NCI-H345 (cell line): ENCODE data around the gene GATAD1.
"Not testable (repeated sequence)": the region's sequence is repeated elsewhere in the genome, so short reads cannot be mapped to it uniquely, and the experiment has no call there.

Experiments
- DNase-seq: peaks from one replicate; lab custom pipeline; 2025; lab: John Stamatoyannopoulos, UW

The GATAD1 gene

DNA sequence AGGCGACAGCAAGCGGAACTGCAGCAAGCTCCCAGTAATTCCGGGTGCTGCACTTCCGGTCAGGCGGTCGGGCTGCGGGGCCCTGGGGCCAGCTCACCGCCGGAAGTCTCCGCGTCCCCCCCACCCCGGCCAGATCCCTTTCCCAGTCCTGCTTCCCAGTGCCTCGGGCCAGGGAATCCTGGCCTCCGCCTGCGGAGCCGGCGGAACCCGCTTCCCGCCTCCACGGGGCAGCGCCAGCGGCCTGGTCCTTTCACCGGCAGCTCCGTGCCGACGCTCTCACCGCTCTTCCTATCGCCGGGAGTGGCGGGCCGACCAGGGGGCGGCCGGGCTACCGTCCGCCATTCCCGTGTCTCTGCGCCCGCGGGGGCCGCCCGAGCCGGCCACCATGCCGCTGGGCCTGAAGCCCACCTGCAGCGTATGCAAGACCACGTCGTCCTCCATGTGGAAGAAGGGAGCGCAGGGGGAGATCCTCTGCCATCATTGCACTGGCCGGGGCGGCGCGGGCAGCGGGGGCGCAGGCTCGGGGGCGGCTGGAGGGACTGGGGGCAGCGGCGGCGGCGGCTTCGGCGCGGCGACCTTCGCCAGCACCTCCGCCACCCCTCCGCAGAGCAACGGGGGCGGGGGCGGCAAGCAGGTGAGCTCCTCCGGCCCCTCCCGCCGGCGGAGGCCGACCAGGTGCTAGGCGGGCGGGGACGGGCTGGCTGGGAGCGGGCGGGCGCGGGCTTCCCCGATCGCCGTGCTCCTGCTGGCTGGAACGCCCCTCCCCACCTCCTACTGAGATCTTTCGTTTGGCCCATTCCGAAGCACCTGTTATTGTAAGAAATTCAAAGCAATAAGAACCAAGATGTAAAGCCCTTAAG is at the start of gene GATAD1:
Gene GATAD1, plus strand, starts transcription at position 138 of the 860 bp plus-strand sequence. Its CDS starts 248 bp downstream, at position 386.
- peak; percentile 92 for DNase-seq

- DNase-seq = no peak
Measured at GRCh38 chr7:92397542-92397941, 49.7 kb upstream of the GATAD1 start.

DNA sequence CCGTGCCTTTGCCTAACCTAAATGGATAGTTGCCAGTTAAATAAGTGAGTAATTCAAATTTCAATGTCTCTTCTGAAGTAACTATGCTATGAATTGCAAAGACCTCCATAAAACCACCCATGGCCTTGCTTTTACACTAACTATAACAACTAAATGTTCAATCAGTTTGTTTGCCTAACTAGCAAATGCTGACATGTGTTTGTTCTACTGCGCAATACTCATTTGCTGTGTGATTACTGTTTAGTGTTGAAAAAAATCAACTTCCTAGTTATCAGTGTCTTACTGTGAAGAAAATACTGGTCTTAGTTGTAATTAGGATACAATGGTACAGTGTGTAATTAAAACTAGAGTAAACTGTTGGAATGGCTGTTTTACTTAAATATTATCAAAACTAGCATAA is 47.3 kb upstream of the GATAD1 start:
- DNase-seq = no peak

- DNase-seq = no peak
Measured at GRCh38 chr7:92402920-92403759, 44.1 kb upstream of the GATAD1 start.

DNA sequence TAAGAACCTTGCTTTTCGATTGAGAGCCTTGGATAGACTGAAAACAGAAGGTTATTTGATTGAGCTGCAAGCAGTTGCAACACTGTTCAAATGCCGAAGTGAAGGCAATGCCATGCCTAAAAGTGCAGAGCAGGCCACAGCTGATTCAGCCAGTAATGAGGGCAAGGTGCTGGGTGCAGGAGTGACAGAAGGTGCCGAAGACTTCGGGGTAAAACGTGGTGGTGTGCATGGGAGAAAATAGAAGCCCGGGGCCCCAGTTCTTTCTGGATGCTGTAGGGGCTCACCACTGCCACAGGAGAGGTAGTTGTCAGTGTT is 43.6 kb upstream of the GATAD1 start:
- DNase-seq = no peak

DNA sequence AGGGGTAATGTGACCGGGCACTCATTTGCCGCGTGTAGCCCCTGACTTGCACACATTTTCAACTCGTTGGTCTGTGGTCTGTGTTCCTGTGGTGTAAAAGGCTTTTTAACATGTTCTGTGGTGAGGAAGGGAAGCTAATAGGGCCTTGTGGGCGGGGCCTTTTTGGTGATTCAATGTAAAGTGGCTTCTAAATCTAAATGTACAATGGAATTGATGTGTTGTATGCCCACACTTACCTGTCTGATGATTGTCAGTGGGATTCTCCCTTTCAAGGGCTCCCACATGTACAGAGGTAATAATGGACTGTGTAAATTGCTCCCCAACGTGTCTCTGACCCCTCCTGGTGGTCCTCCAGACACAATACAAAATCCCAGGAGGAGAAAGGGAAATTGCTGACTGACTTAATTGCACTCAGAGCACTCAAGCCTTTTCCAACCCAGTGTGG is 43.1 kb upstream of the GATAD1 start:
- DNase-seq = no peak

- no peak for DNase-seq
Measured at GRCh38 chr7:92409357-92409756, 37.9 kb upstream of the GATAD1 start.

- DNase-seq = not testable (repeated sequence)
Measured at GRCh38 chr7:92410162-92410561, 37.1 kb upstream of the GATAD1 start.

GRCh38 chr7:92412745-92413144 is 34.5 kb upstream of the GATAD1 start:
- DNase-seq = no peak

DNA sequence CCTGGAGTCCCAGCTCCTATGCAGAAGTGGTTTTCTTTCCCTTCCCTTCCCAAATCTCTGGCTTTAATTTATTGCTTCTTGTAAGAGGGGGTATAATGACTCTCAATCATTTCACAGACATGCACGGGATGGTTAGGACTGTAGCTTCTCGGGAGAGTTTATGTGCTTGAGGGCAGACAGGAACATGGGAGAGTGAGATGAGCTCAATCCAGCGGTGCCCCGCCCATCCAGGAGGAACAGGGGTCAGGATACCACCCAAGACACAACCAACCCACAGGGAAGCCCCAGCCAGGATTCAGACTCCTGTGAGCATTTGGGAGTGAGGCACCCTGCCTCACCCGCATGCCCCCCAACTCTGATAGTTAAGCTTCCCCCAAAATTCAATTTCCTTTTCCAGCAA is 33.7 kb upstream of the GATAD1 start:
- no peak for DNase-seq

DNA sequence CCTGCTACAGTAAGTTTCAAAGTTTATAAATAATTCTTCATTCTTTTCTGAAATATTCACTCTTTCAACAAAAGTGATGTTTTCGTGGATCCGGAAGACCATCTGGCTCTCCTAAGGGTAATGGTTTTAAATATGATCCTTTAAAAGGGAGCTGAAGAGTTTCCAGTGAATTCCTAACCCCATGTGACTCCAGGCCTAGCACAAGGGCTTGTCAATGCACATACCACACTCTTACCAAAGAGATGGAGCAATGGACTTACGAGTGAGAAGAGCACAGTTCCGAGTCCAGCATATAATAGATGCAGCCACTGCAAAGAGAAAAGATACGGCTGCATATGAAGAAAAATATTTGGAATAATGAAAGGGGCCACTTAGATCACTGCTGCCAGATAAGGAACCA is 32.1 kb upstream of the GATAD1 start:
- DNase-seq = no peak

DNA sequence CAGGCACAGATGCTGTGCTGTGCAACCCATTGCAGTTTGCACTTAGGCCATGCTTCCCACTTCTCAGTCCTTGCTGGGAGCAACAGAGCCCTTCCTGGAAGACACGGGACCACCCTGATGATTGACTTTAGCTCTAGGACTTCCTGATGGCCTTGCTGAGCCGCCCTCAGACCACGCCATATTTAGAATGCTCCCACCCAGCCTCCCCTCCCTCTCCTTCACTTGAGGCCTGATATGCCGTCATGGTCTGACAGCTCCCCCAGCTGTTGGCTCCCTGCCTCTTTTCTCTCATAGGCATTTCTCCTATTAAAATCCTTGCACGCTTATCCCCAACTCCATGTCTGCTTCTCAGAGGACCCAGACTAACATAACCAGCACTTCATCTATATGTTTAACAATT is 29.4 kb upstream of the GATAD1 start:
- peak; percentile 6 for DNase-seq

GRCh38 chr7:92421676-92422435 is 25.4 kb upstream of the GATAD1 start:
- peak; percentile 79 for DNase-seq

DNA sequence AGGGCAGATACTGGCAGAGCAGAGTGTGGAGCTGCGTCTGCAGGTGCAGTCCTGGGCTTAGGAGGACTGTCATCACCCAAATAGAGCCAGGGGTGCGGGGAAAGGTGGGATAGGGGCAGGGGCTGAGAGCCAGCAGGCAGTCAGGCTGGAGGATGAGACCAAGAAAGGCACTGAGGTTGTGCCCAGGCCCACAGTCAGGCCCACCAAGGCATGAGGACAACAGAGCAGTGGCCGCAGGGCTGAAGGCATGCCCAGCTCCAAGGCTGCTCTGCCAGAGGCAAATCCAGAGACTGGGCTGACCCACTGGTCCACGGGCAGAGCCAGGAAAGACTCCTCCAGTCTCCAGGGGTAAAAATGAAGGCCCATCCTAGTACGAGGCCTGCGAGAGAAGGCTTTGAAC is 24.4 kb upstream of the GATAD1 start:
- no peak for DNase-seq

- no peak for DNase-seq
Measured at GRCh38 chr7:92423710-92424131, 23.6 kb upstream of the GATAD1 start.

DNA sequence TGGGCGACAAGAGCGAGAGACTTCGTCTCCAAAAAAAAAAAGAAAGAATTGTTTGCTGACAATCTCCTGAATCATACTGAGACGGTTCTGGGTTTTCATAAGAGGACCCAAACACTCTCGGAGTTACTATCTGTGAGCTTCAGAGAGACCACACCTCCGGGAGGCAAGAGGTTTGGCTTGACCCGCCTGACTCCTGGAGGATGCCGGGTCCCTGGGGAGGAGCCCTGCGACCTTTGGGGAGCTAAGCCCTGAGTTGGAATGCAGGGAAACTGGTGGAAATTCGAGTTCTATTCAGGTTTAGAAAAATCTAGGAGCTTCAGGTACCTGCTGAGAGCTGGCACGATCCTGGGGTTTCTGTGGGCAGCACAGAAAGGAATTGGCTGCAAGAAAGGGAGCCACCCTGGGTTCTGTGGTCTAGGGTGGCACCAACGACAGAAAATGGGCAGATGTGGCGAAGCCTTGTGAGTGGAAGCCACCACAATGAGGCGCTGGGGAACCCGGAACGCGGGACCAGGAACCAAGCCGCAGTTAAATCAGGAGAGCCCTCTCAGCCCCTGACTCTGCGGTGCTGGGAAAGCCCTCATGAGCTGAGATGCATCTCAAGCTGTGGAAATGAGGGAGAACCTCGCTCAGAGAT is 21.9 kb upstream of the GATAD1 start:
- DNase-seq = no peak

GRCh38 chr7:92427193-92427592 is 20.1 kb upstream of the GATAD1 start:
- no peak for DNase-seq

GRCh38 chr7:92432299-92432946 is 14.9 kb upstream of the GATAD1 start:
- DNase-seq = no peak

DNA sequence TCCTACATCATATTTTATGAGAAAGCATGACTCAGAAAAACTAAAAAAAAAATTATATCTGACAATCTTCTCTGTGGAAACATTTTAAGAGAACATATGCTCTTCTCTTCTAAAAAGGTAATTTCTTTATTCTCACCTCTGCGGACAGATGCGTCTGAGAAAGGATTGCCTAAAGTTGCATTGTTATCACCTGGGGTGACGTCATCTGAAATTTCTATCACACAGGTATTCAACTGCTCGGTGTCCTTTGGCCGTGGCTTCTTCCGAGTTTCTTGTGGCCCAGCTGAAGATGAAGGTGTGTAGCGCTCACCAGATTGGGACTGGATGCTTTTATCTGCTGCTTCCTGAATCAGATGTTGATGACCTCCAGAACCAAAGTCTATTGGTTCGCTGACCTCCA is 14.3 kb upstream of the GATAD1 start:
- DNase-seq = no peak

- DNase-seq = no peak
Measured at GRCh38 chr7:92435542-92435941, 11.7 kb upstream of the GATAD1 start.
